GM21423 (cell line): ENCODE results near the gene HLCS.

Experiments used
- ATAC-seq: cut with Tn5 transposase; IDR thresholded peaks from one replicate; pipeline ENCODE4 v1.9.1; 2021; ENCODE audit warnings: mild to moderate bottlenecking, moderate library complexity; ENCODE audit not compliant: unreplicated experiment

Gene HLCS

GRCh38 chr21:36706951-36707762 is 259.3 kb downstream of the HLCS start:
- ATAC-seq = no peak

- ATAC-seq = no peak
Measured at GRCh38 chr21:36706482-36706852, 260.0 kb downstream of the HLCS start.

- ATAC-seq = no peak
Measured at GRCh38 chr21:36705679-36706481, 260.6 kb downstream of the HLCS start.

- ATAC-seq = no peak
Measured at GRCh38 chr21:36704958-36705678, 261.4 kb downstream of the HLCS start.

- no peak for ATAC-seq
Measured at GRCh38 chr21:36704281-36704957, 262.1 kb downstream of the HLCS start.

- no peak for ATAC-seq
Measured at GRCh38 chr21:36703626-36704280, 262.7 kb downstream of the HLCS start.

GRCh38 chr21:36703123-36703522 is 263.3 kb downstream of the HLCS start:
- ATAC-seq = no peak

- ATAC-seq = no peak
Measured at GRCh38 chr21:36702622-36702968, 263.9 kb downstream of the HLCS start.

- ATAC-seq = no peak
Measured at GRCh38 chr21:36701756-36702621, 264.5 kb downstream of the HLCS start.

GRCh38 chr21:36700971-36701755 is 265.3 kb downstream of the HLCS start:
- no peak for ATAC-seq
